ENCODE results near the gene IP6K3.

IP6K3 gene

GRCh38 chr6:33688451-33689147 is 58.1 kb downstream of the IP6K3 start:
- no peak for DNase-seq (ENCODE audit: low spot score)

- no peak for DNase-seq (ENCODE audit: low spot score)
These were observed 58.7 kb downstream of the IP6K3 start for GRCh38 chr6:33688006-33688405.

- DNase-seq (ENCODE audit: low spot score): no peak
These were observed 59.4 kb downstream of the IP6K3 start for GRCh38 chr6:33686981-33687975.

- no peak for DNase-seq (ENCODE audit: low spot score)
These were observed 60.3 kb downstream of the IP6K3 start for GRCh38 chr6:33686225-33686924.

- no peak for DNase-seq (ENCODE audit: low spot score)
These were observed 61.1 kb downstream of the IP6K3 start for GRCh38 chr6:33685411-33686224.

GRCh38 chr6:33684983-33685382 is 61.7 kb downstream of the IP6K3 start:
- DNase-seq (ENCODE audit: low spot score): no peak

GRCh38 chr6:33684428-33684896 is 62.2 kb downstream of the IP6K3 start:
- DNase-seq (ENCODE audit: low spot score): no peak

GRCh38 chr6:33683576-33684427 is 62.9 kb downstream of the IP6K3 start:
- no peak for DNase-seq (ENCODE audit: low spot score)

- no peak for DNase-seq (ENCODE audit: low spot score)
These were observed 63.6 kb downstream of the IP6K3 start for GRCh38 chr6:33683051-33683571.

- no peak for DNase-seq (ENCODE audit: low spot score)
These were observed 64.4 kb downstream of the IP6K3 start for GRCh38 chr6:33682341-33682740.

GRCh38 chr6:33679761-33680160 is 66.9 kb downstream of the IP6K3 start:
- no peak for DNase-seq (ENCODE audit: low spot score)

GRCh38 chr6:33678932-33679490 is 67.7 kb downstream of the IP6K3 start:
- DNase-seq (ENCODE audit: low spot score): no peak

- DNase-seq (ENCODE audit: low spot score): no peak
These were observed 68.3 kb downstream of the IP6K3 start for GRCh38 chr6:33678233-33678931.

- DNase-seq (ENCODE audit: low spot score): no peak
These were observed 69.0 kb downstream of the IP6K3 start for GRCh38 chr6:33677689-33678088.

- no peak for DNase-seq (ENCODE audit: low spot score)
These were observed 69.5 kb downstream of the IP6K3 start for GRCh38 chr6:33677143-33677660.

- DNase-seq (ENCODE audit: low spot score): no peak
These were observed 70.1 kb downstream of the IP6K3 start for GRCh38 chr6:33676416-33677142.

- DNase-seq (ENCODE audit: low spot score): no peak
These were observed 70.7 kb downstream of the IP6K3 start for GRCh38 chr6:33675968-33676367.

GRCh38 chr6:33673851-33674250 is 72.9 kb downstream of the IP6K3 start:
- no peak for DNase-seq (ENCODE audit: low spot score)
